ENCODE data around the gene EEPD1. TPM values are rescaled to one million over a fixed set of nuclear protein-coding genes. Genes with fewer than 3 reads are reported as not detected.
A peak's percentile ranks its signal among the peaks of the same experiment; 100 is the strongest.

Gene EEPD1
- total and polyA plus RNA-seq, 8 donors: 7.1 to 60.5 (median 10.0) TPM

DNA sequence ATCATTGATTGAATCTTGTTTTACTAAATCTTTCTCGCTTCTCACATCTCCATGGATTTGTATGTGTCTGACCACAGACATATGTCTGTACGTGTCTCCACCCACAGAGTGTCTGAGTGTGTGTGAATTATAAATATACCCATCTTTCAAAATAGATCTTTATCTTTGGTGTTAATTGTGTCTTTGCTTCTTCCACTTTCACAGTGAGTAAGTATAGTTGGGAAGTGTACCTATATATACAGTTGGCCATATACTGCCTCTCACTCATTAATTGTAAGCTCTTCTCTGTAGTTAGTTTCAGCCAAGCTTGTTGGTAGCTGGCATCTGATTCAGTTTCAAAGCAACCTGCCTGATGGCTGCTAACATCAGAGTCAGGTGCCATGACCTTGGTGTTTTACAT lies 18.4 kb downstream of the EEPD1 start:
- H3K4me3 ChIP-seq: no peak overlapping the region
- no peaks in the 10 kb centered on the region for H3K4me1 ChIP-seq
- no peaks in the 10 kb centered on the region for H3K9me3 ChIP-seq
- DNase-seq (no peak), ATAC-seq (no peak), FAIRE-seq (no peak)
- H3K36me3 ChIP-seq: no peaks in the 10 kb centered on the region
- no peak overlapping the region for H3K27ac ChIP-seq
- WGBS, 2 donors: 47 to 74% methylated on average over 2 of the region's 2 CpGs
- TF ChIP-seq, protein P1, sequence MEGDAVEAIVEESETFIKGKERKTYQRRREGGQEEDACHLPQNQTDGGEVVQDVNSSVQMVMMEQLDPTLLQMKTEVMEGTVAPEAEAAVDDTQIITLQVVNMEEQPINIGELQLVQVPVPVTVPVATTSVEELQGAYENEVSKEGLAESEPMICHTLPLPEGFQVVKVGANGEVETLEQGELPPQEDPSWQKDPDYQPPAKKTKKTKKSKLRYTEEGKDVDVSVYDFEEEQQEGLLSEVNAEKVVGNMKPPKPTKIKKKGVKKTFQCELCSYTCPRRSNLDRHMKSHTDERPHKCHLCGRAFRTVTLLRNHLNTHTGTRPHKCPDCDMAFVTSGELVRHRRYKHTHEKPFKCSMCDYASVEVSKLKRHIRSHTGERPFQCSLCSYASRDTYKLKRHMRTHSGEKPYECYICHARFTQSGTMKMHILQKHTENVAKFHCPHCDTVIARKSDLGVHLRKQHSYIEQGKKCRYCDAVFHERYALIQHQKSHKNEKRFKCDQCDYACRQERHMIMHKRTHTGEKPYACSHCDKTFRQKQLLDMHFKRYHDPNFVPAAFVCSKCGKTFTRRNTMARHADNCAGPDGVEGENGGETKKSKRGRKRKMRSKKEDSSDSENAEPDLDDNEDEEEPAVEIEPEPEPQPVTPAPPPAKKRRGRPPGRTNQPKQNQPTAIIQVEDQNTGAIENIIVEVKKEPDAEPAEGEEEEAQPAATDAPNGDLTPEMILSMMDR (IDR thresholded peaks at IDR 0.05): no peak
- intact Hi-C loops (cut with DNase I): no loop called here
- H3K27me3 ChIP-seq: no peaks in the 10 kb centered on the region

DNA sequence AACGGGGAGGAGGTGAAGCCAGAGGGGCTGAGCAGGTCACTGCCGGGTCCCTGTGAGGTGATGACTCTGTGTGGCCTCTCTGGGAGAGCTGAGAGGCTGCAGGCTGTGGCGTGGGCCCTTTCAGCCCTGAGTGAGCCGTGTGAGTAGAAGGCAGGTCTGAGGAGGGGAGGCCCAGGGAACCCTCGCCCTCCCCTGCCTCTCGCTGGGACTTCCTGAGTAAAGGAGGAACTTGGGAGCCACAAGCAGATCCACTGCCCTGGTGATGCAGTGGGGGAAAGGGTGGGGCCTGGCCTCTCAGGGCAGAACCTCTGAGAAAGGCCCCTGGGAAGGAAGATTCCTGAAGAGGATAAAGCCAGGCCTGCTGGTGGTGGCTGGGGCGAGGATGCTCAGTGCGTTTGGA lies 22.8 kb downstream of the EEPD1 start:
- intact Hi-C loops (cut with DNase I): no loop called here
- no peaks in the 10 kb centered on the region for H3K36me3 ChIP-seq
- peak in 2 of 4 donors; percentile 54 to 88 for ATAC-seq
- WGBS, 2 donors: 83 to 86% methylated on average over 8 of the region's 8 CpGs
- no peaks in the 10 kb centered on the region for H3K9me3 ChIP-seq
- no peaks in the 10 kb centered on the region for H3K27me3 ChIP-seq
- H3K4me1 ChIP-seq: no peaks in the 10 kb centered on the region
- TF ChIP-seq, protein P1 (IDR thresholded peaks at IDR 0.05): no peak
- FAIRE-seq: no peak
- DNase-seq: no peak
- H3K27ac ChIP-seq: no peak overlapping the region
- H3K4me3 ChIP-seq: no peak overlapping the region

DNA sequence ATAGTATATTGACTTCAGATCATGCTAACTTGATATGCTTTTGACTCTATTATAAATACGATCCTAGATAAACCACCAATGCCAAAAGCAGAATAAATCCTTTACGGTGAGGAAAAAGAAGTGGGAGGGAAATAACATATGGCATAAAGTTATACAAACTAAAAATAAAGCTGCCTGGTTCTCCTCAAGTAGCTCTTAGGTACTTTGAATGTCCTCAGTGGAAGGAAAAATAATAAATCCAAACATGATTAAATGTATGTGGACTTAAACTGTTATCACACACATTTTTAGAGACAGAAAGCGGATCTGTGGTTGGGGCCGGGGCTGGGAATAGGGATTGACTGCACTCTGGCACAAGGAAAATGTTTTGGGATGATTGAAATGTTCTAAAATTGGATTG lies 23.6 kb downstream of the EEPD1 start:
- no peaks in the 10 kb centered on the region for H3K36me3 ChIP-seq
- FAIRE-seq (no peak), DNase-seq (no peak), ATAC-seq (no peak)
- no peak overlapping the region for H3K4me3 ChIP-seq
- TF ChIP-seq, protein P1 (IDR thresholded peaks at IDR 0.05): no peak
- intact Hi-C loops (cut with DNase I): no loop called here
- no peaks in the 10 kb centered on the region for H3K4me1 ChIP-seq
- no peak overlapping the region for H3K27ac ChIP-seq
- 76 to 84% methylated on average over 4 of the region's 4 CpGs for WGBS, 2 donors
- H3K27me3 ChIP-seq: no peaks in the 10 kb centered on the region
- H3K9me3 ChIP-seq: no peaks in the 10 kb centered on the region

- H3K27ac ChIP-seq: no peak overlapping the region
- no peaks in the 10 kb centered on the region for H3K9me3 ChIP-seq
- ATAC-seq (no peak), FAIRE-seq (no peak), DNase-seq (no peak)
- intact Hi-C loops (cut with DNase I): no loop called here
- 69 to 83% methylated on average over 5 of the region's 5 CpGs for WGBS, 2 donors
- H3K27me3 ChIP-seq: no peaks in the 10 kb centered on the region
- no peaks in the 10 kb centered on the region for H3K36me3 ChIP-seq
- peaks cover 0 to 18% (median 6%) of the 10 kb centered on the region in 3 donors for H3K4me1 ChIP-seq
- TF ChIP-seq, protein P1 (IDR thresholded peaks at IDR 0.05): no peak
- H3K4me3 ChIP-seq: no peak overlapping the region
Measured at GRCh38 chr7:36180121-36180520, 27.1 kb downstream of the EEPD1 start.

GRCh38 chr7:36181668-36182067 lies 28.6 kb downstream of the EEPD1 start:
- Histone ChIP-seq H3K36me3 (no peaks in the 10 kb centered on the region), H3K9me3 (no peaks in the 10 kb centered on the region), H3K27me3 (no peaks in the 10 kb centered on the region), H3K4me1 (peaks cover 0 to 20% (median 6%) of the 10 kb centered on the region in 3 donors), H3K4me3 (no peak overlapping the region), H3K27ac (no peak overlapping the region)
- intact Hi-C loops (cut with DNase I): no loop called here
- 83 to 90% methylated on average over 4 of the region's 4 CpGs for WGBS, 2 donors
- DNase-seq (no peak), FAIRE-seq (no peak), ATAC-seq (no peak)
- TF ChIP-seq, protein P1 (IDR thresholded peaks at IDR 0.05): no peak
